Amniotic epithelial cell (primary cell): Measurements from ENCODE around the gene ASIC5.
A peak's percentile ranks its signal among the peaks of the same experiment; 100 is the strongest.

Source experiments
- DNase-seq: peaks from one replicate; pipeline ENCODE4 v3.0.0-alpha.2; 2010; ENCODE audit warnings: low read depth

ASIC5 gene

DNA sequence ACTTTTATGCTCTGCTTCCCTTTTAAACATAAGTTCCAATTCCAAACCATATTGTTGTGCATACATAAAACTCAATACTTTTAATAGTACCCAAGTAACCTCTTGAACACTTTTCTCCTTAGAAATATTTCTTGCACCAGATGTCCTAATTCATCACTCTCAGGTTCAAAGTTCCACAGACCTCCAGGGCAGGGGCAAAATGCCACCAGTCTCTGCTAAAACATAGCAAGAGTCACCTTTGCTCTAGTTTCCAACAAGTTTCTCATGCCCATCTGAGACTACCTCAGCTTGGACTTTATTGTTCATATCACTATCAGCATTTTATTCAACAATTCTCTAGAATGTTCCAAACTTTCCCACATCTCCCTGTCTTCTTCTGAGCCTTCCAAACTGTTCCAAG is 13.7 kb upstream of the ASIC5 start:
- no peak for DNase-seq

DNA sequence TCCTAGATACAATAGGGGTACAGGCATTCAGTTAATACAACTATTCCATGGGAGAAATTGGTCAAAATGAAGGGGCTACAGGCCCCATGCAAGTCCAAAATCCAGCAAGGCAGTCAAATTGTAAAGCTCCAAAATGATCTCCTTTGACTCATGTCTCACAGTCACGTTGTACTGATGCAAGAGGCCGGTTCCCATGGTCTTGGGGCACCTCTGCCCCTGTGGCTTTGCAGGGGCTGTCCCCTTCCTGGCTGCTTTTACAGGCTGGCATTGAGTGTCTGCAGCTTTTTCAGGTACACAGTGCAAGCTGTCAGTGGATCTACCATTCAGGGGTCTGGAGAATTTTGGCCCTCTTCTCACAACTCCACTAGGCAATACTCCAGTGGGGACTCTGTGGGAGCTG is 12.5 kb upstream of the ASIC5 start:
- no peak for DNase-seq

DNA sequence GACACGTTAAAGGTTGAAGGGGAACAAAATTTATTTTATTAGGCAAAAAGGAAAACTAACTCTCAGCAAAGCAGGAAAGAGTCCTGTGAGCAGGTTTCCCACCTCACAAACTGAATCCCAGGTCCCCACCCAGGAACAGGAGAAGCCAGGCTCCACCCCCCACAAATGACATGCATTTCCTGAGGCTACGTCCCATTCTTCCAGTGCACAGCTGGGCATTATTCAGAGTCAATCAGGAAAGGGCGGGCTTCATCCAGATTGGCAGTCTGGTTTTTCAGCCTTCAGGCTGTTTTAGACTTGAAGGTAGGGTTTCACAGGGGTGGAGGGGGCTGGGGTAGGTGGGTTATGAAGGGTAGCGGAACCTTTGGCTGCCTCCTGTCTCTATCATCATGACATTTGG is 11.9 kb upstream of the ASIC5 start:
- DNase-seq: no peak

DNA sequence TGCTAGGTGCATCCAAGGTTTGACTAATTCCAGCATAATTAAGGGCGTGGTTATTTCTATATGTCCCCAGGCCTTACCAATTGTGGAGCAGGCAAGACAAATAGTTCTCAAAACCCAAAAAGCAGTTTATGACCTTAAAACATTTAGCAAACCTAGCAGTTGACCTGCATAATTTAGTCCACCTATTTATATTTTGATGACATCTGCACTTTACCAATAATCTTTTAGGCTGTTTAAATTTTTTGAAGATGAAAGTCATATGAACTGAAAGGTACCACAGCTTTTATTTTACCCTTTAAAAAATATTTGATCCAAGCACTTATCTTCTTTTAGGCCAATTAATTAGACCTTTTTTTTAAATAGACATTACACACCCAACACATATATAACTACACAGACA is 9.8 kb upstream of the ASIC5 start:
- no peak for DNase-seq

DNA sequence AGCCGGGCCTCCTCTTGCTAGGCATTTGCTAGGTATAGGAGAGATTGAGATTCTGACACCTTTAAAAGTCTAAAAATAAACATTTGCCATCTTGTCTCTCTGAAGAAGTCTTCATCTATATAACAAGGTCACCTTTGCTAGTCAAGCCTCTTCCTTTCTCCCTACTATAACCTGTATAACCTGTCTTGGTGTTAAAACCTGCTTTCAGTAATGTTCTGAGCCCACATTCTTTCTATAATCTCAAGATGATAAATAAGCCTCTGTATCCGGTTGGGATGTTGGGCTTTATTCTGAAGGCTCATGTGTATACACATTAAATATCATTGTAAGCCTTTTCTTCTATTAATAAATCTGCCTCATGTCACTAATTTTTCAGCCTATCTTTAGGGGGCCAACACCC is 10.2 kb downstream of the ASIC5 start:
- no peak for DNase-seq

DNA sequence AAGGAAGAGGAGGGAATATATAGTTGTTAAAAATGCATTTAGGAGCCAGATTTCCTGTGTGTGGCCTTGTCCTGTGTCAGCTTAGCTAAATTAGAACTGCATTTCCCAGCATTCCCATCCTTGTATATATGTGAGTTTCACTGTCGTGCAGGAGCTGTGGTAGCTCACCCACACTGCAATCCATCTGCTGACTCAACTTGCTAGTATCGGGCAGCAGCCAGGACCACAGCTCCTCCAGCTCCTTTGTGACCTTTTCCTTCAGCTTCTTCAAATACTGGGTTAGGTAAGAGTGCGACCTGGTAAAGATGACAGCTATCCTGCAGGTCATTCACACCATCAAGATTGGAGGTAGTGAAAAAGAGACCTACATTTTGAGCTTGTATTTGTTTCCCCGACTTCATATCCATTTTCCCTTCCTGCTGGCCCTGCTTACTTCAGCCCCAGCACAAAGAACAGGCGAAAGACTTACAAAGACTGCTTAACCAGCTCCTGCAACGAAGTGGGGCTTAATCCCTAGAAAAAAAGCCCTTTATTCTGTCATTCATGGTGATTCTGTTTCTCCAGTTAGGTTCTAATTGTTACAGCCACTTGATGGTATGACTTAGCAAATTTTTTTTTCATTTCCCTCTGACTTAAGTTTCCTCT is 11.4 kb downstream of the ASIC5 start:
- DNase-seq: peak; percentile 74

DNA sequence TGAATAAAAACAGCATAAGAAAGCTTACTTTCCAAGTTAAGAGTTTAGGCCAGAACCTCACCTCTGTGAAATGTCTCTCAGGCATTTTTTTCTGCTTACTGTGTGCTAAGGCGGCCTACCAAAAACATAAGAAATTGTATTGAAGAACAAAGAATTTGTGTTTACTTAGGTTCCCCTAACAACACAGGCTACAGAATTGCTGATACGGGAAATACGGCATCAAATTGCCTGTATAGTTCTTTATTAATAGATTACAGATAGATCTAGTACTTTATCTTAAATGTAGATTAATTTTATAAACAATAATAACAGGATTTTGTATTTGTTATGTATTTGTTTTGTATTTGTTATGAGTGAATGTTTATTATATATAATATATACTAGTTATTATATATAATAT is 12.9 kb downstream of the ASIC5 start:
- DNase-seq: no peak

DNA sequence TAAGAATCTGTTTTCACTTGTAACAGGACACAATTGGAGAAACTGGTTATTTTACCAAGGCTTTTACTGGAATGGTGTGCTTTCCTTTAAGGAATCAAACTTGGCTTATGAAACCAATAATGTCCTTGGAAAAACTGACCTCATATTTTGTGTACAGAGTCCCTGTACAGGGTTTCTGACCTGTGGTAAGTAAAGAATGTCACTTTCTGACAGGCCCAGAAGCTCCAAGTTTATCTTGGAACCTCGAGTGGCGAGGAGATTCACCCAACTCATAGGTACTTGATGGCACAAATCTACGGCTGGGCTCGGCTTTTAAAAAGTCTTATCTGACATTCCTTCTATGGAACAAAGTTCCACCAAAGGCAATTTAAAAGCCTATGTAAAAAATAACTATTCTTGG is 17.0 kb downstream of the ASIC5 start:
- DNase-seq: no peak

DNA sequence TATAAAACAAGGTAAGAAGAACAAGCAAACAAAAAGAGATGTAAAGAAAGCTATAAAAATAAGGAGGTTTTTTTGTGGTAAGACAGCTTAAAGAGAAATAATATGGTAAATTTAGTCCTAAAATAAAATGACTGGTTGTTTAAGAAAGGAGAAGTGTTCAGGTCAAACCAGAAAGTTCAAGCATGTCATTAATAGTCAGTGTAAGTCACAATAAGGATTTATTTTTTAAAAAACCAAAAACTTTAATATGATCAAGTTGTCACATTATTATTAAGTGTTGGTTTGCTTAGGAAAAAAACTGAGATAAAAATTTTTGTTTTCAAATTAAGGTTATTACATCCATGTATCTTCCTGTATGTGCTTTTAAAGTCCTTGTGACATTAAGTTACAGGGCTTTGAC is 19.1 kb downstream of the ASIC5 start:
- DNase-seq: no peak

DNA sequence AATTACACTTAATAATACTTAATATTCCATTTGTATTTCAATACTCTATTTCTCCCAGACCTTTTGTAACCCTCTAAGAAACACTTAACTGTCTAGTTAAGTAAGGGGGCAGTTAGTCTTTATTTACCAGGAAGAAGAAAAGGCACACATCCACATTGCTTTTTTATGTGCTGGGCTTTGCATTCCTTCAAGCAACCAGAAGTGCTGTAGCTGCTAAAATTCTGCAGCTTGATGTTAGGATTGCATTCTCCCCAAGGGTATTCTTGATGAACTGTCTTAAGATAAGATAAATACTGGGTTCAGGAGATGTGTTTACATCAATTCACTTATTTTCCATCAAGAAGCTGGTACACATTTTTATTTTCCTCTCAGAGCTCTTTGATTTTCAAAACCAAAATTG is 24.0 kb downstream of the ASIC5 start:
- no peak for DNase-seq

DNA sequence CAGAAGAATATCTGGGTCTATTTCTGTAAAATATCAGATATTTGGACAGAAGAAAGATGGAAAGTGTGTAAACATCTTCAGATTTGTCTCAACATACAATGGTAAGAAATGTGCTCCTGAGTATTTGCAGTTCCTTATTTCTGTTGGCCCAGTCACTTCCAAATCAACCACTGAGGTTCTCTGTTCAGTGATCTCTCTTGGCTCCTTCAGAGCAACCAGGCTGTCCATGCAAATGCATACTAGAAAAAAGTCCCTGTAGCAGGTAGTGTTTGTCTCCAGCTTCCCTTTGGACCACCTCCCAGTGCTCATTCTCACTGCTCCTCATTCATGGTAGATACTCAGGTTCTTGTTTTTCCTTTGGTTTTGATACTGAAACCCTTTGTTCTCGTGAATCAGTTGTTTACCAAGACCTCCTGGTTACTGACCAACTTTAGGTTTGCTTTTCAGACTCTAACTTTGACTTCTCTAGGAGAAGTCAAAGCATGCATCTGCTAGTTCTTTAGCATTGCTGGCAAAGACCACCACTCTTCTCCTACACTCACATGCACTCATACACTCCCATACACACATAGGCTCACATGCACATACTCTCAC is 28.8 kb downstream of the ASIC5 start:
- DNase-seq: no peak

DNA sequence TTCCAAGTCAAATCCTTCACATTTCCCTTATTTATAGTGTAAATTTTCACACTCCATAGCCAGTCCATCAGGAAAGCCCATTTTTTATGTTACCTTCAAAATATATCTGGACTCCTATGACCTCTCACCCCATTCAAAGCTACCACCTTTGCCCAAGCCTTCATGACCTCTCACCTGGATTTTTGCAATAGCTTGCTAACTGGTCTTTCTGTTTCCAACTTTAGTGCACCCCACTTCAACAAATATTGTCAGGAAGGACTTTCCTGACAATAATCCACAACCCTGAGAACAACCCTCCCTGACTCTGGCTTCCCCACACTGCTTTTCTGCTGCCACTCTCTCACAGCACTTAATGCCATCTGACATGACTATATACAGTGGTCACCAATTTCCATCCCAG is 33.4 kb downstream of the ASIC5 start:
- no peak for DNase-seq

DNA sequence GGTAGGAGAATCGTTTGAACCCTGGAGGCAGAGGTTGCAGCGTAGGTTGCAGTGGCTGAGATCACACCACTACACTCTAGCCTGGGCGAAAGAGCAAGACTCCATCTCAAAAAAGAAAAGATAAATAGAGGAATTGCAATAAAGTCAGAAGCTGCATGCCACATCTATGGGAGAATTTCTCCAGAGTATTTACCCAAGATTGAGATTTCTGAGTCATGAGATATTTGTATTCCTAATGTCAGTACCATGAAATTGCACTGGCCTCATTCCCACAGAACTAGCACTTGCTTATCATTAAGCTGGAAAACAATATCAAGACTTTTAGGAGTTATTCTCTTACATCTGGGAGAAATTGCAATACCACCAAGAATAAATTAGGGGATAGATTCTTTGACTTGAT is 37.4 kb downstream of the ASIC5 start:
- DNase-seq: peak; percentile 25

DNA sequence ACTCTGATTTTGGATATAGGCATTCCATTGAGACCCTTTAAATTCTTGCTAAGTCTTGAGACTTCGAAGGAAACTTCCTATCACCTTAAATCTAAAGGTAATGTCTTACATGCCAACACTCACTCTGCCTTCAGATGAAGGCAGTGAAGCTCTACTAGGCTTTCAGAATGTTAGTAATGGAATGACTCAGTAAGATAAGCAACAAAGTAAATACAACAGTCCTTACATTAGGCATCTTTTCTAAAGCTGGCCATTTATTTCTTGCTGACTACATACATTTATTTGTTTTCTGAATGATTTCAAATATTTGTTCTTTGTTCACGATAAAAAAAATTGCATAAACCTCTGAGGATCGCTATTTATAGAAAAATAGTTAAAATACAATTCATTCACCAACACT is 43.5 kb downstream of the ASIC5 start:
- DNase-seq: peak; percentile 26

DNA sequence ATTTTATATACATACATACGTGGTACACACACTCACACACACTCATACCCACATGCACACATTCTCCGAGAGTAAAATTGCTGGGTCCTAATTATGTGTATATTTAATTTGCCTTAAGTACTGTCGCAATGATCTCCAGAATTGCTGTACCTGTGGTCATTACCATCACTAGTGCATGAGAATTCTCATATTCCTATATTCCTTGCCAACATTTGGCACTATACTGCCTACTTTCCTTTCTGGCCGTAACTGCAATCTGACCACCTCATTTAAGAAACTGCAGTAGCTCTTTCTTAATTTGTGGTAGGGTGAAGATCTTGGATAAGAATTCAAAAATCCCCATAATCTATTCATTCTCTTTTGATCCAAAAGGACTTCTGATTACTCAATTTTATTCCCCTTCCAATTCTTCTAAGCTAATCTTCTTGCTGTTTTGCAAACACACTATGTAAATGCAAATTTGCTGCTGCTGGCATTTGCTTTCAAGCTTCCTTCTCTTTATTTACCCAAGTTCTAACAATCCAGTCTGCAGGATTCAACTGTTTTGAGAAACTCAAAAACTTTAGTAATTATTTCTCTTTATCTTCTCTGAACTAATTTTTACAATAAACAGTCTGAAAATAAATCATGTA is 45.1 kb downstream of the ASIC5 start:
- no peak for DNase-seq

DNA sequence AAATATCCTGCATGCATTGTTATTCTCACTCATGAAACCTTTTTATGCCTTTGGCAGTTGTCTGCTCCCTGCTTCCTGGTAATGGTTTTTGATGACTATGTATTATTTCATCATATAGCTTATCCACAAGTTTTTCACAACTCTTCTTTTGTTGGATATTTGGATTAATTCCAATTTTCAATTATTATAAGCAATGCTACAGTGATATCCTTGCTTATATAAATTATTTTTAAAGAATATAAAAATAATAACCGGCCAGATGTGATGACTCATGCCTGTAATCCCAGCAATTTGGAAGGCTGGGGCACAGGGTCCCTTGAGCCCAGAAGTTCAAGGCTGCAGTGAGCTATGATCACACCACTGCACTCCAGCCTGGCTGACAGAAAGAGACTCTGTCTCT is 47.0 kb downstream of the ASIC5 start:
- DNase-seq: no peak

DNA sequence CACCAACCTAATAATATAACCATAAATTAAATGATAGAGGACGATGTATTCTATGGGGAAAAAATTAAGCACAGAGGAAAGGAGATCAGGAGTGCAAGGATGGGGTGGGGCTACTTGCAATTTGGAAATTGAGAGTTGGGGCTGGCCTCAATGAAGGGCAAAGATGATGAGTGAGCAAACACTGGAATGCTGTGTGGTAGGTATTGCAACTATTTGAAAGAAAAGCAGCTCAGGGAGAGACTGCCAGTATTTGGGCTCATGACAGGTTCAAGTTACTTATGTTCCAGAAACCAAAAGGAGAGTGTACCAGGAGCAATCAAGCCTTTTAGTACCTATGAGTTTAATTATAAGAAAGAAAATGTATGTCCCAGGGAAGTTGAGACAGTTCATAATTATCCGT is 47.4 kb downstream of the ASIC5 start:
- no peak for DNase-seq

DNA sequence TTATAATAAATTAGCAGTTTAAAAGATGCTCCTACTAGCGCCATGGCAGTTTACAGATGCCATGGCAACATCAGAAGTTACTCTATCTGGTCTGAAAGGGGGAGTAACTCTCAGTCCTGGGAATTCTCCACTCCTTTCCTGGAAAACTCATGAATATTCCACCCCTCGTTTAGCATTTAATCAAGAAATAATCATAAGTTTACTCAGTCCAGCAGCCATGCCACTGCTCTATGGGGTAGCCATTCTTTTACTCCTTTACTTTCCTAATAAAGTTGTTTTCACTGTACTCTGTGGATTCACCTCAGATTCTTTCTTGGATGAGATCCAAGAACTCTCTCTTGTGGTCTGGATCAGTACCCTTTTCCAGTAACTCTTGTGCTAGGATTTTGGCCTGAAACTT is 55.0 kb downstream of the ASIC5 start:
- no peak for DNase-seq

DNA sequence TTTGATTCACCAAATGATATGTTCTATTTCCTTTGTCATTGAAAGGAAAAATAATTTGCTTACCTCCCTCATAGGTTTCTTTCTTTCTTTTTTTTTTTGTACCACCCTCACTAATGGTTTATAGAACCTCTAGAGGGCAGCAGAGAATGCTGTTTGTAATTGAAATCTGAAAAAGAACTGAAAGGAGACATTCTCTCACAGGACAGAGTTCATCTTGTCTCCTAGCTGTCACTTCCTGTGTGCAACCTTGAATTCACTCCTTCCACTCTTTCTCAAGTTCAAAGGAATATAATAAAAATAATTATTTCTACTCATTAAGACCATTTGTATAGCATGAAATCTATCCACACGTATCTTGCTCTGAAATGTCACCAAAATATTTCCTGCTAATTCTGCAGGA is 56.2 kb downstream of the ASIC5 start:
- peak; percentile 91 for DNase-seq

DNA sequence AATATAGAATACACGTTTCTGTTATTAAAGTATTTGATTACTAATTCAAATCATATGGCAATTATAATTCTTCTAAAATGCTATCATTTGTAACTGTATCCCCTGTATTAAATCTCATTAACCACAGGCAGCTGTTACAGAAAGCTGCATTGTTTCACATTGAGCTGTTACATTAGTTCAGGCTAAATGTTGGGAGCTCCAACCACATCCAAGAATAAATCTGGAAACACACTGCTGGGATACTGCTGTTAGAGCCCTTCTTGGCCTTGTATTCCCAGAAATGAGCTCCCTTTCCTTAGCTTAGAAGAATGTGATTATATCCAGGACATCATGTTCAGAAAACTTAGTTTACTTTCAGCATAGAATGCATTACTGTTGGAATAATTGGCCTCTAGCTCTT is 59.1 kb downstream of the ASIC5 start:
- DNase-seq: peak; percentile 76

DNA sequence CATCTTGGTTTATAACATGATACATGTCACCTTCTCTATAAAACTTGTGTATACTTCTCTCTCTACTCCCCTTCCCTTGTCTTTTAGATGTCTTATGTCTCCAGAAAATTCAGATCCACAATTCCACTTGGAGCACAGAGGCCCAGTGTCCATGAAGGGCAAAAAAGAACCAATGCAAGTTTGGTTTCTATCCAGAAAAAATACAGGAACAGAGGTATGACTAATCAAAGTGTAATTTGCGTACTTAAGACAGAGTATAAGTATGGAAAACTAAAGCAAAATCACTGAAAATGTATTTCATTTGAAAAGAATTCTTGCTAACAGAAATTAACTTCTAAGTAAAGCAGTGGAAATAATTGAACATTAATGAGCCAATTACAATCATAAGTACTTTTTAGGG is 61.1 kb downstream of the ASIC5 start:
- DNase-seq: peak; percentile 41

DNA sequence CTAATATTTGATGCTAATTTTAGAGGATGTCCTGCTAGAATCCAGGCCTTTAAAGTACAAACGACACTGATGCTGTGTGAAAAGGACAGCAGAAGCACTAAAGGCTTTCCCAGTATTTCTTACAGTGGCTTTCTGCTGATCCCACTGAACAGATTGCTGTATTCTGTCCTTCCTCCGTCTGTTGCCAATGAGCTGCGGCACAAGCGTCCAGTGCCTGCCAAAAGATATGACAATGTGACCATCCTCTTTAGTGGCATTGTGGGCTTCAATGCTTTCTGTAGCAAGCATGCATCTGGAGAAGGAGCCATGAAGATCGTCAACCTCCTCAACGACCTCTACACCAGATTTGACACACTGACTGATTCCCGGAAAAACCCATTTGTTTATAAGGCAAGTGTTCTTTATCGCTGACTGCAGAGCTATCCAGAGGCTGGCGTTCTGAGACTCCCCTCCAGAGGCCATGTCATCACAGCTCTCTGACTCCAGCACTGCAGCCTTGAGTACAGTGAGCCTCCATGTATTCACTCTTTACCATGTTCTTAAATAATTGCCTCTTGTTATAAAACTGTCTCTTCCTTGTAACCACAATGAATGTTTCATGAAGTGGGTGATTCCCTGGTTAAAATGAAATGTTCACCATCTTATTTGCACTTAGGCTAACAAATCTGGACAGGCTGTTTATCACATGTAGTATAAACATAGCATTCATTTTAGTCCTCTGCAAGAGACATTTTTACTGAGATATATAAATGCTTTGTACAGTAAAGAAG is 63.7 kb downstream of the ASIC5 start:
- DNase-seq: peak; percentile 76

DNA sequence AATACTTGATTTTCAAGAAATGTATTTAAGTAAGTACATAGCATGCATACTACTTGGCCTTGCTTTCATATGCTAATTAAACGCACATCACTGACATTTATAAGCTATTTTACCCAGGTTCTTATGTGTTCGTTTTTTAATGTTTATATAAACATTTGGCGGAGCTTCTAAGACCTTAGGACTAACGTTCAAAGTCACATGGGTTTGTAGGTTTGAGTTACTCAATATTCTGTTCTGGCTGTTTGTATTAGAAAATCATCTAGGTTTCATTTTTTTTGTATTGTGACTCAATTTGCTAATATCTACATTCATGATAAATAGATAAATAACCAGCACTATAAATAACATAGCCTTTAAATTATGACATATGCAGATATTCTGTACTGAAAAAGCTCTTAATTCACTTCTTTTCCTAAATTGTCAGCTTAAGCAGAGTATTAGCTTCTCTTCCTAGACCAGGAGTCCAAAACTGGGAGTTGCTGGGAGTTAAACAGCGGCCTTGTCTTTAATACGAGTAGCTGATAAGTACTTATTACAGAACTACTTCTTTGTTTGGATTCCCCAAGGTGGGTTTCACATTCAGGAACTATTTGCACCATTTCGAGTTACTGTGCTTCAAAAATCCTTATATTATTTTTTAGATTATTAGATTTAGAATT is 65.3 kb downstream of the ASIC5 start:
- DNase-seq: no peak
